Measurements from ENCODE around the gene BTBD9.

BTBD9 gene

DNA sequence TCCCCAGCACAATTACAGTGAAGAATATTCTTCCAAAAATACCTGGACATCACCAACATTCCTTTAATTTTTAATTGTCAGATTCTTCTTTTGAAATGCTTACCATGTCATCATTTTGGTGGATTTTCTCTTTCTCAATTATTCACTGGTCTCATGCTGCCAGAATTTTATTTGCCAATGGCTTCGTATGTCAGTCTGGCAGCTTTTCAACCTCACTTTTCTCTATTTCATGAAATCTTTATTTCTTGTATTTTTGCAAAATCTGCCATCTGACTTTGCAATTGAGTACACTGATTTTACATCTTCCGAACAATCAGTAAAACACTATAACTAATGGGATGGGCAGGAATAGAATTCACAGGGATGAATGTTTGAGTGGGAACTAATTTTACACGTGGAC lies 84.1 kb downstream of the BTBD9 start:
- no peak for DNase-seq (ENCODE audit: low read depth in 2 of 2)

DNA sequence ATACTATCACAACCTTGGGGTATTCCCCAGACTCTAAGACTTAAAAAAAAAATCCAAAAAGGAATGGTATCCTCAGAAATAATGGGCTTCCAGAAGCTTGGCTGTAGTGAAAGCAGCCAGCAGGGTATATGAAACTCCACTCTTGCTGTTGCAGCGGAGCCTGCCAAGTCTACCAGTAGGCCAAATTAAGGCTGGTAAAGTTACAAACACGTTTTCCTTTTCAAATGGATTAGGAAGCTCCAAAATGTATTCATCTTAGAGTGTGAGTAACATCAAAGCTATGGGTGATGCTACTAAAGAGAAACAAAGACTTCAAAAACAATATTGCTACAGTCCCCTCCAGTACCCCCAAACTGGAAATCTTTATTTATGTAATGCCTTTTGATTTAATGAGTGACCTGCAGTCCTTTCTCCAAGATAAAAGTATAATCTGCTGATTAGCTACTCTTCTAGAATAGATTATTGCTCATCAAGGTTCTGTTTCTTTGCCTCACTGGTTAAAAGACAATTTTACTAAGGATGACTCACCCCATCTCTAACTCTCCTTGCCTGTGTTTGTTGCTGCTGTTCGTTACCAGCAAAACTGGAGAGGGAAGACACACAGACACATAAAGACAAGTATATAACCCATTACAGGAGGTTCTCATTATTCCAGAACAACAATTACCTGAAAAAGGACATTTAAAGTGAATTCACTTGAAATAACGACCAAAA lies 84.9 kb downstream of the BTBD9 start:
- no peak for DNase-seq (ENCODE audit: low read depth in 2 of 2)

DNA sequence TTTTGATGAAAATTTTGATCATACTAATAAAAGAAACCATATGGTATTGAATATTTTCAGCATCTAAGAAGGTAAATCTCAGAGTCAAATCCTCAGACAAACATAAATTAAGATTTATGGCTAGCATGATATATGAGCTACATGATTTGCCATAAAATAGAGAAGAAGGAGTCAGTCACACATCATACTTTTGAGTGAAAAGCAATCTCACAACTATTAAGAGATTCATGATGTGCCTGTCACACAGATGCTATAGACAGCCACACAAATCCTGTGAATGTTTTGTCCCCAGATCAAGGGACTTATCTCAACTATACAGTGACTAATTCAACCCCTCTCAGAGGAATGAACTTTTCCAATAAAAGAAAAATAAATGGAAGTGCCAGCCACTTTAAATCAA lies 85.7 kb downstream of the BTBD9 start:
- DNase-seq (ENCODE audit: low read depth in 2 of 2), result no peak

DNA sequence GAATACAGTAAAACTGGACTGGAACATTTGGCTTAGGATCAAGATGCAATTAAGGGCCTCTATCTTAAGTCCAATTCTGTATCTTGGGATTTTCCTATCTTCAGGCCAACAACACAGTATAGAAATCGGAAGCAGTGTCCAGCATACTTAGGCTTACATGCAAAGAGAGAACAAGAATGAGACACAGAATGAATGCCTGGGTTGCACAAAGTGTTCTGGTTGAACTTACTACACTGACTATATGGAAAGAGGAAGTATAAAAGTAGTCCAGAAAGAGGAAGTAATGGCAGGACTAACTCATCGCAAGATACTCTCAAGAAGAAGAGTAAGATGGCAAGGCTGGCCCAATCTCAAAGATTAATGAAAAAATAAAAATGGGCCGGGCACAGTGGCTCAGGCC lies 87.6 kb downstream of the BTBD9 start:
- no peak for DNase-seq (ENCODE audit: low read depth in 2 of 2)

DNA sequence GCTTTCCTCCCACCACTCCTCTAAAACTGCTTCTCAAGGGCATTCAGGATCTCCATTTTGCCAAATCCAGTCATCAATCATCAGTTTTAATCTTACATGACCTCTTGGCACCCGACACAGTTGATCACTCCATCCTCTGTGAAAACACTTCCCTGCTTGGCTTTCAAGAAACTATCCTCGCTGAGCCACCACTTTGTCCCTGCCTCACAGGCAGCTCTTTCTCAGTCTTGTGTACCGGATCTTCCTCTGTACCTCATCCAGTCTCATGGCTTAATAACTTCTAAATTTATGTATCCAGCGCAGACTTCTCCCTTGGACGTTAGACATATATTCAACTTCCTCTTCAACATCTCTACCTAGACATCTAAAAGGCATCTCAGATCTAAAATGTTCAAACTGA lies 89.9 kb downstream of the BTBD9 start:
- no peak for DNase-seq (ENCODE audit: low read depth in 2 of 2)

DNA sequence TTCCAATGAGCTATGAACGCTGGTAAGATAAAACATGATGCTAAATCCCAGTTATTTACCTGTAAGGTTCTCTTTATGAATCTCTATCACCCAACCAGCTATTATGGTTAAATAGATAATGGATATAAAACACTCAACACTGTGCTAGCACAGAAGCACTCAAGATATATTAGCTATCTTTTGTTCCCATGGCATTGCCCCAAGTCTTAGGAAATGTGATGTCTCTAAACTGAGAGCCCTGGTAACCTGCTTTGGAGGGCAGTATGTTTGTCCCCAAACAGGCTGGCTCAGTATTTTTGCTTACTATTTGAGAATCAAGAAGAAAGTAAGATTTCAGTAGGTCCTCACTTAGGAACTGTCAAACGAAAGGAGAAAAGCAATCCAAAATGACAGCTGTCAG lies 90.5 kb downstream of the BTBD9 start:
- no peak for DNase-seq (ENCODE audit: low read depth in 2 of 2)

DNA sequence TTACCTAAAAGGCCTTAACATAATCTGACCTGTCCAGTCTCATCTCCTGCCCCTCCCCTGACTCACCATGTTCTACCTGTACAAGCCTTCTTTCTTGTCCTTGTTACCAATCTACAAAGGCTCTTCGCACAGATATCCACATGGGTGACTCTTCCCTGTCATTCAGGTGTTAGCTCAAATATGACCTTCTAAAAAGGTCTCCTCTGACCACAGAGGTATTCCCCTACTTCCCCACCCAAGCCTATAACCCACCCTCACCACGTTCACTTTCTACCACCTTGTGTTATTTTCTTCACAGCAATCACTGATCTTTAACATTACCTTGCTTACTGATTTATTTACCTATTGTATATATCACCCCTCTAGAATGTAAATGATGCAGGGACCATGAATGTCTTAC lies 96.7 kb downstream of the BTBD9 start:
- no peak for DNase-seq (ENCODE audit: low read depth in 2 of 2)

DNA sequence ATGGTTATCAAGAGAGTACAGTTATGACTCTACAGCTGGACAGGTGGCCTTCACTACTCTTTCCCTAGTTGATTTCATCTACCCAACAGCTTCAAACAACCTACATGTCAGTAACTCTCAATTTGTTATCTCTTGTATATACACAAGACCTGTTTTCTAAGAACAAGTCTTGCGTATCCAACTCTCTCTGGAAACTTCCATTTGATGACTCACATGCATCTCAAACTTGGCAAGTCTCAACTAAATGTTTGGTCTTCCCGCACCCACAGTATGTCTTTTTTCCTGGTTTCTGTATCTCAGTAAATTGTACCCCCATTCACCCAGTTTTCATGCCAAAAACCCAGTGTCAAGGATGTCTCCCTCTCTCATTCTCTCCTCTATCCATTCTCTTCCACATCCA lies 97.7 kb downstream of the BTBD9 start:
- no peak for DNase-seq (ENCODE audit: low read depth in 2 of 2)

DNA sequence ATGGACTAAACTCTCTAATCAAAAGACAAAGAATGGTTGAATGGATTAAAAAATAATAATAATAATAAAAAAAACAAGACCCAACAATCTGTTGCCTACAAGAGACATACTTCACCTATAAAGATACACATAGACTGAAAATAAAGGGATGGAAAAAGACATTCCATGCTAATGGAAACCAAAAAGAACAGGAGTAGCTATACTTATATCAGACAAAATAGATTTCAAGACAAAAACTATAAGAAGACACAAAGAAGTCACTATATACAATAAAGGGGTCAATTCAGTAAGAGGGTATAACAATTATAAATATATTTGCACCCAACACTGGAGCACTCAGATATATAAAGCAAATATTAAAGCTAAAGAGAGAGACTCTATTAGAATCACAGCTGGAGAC lies 106.7 kb downstream of the BTBD9 start:
- DNase-seq (ENCODE audit: low read depth in 2 of 2), result no peak

DNA sequence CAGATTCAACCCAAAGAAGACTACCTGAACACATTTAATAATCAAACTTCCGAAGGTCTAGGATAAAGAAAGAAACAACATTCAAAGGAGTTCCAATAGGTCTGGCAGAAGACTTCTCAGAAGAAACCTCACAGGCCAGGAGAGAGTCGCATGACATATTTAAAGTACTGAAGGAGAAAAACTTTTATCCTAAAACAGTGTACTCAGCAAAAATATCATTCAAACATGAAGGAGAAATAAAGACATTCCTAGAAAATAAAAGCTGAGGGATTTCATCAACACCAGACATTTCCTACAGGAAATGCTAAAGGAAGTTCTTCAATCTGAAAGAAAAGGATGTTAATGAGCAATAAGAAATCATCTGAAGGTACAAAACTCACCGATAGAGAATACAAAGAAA lies 108.6 kb downstream of the BTBD9 start:
- no peak for DNase-seq (ENCODE audit: low read depth in 2 of 2)

DNA sequence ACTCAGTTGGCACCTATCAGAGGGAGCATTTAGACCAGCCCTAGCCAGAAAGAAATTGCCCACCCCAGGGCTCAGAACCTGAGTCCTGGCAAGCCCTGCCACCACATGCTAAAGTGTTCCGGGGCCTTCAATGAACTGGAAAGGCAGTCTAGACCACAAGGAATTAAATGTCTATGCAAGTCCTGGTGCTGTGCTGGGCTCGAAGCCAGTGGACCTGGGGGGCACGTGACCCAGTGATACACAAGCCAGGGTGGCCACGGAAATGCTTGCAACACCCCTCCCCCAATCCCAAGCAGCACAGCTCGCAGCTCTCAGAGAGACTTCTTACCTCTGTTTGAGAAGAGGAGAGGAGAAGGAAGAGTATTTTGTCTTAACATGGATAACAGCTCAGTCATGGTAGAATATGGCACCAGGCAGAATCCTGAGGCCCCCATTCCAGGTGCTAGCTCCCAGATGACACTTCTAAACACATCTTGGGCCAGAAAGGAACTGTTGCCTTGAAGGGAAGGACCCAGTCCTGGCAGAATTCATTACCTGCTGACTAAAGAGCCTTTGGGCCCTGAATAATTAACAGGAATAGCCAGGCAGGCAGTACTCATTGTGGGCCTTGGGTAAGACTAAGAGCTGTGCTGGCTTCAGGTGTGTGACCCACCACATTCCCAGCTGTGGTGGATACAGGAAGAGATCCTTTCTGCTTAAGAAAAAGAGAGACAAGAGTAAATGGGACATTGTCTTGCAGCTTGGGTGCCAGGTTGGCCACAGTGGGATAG lies 111.3 kb downstream of the BTBD9 start:
- DNase-seq (ENCODE audit: low read depth in 2 of 2), result no peak

DNA sequence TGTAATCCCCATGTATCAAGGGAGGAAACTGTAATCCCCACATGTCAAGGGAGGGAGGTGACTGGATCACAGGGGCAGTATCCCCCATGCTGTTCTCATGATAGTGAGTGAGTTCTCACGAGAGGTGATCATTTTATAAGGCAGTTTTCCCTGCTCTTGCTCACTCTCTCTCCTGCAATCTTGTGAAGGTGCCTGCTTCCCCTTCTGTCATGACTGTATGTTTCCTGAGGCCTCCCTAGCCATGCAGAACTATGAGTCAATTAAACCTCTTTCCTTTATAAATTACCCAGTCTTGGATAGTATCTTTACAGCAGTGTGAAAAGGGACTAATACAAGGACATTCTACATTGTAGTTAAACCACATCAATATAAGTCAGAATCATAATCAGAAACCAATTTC lies 112.4 kb downstream of the BTBD9 start:
- DNase-seq (ENCODE audit: low read depth in 2 of 2), result no peak

DNA sequence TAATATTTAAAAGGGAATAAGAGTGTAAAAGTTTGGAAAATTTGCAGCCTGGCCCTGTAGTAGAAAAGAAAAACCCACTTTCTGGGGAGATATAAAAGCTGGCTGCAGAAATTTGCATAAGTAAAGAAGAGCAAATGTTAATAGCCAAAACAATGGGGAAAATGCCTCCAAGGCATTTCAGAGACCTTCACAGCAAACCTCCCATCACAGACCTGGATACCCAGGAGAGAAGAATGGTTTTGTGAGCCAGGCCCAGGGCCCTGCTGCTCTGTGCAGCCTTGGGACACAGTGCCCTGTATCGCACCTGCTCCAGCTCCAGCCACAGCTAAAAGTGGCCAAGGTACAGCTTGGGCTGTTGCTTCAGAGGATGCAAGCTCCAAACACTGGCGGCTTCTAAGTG lies 113.8 kb downstream of the BTBD9 start:
- no peak for DNase-seq (ENCODE audit: low read depth in 2 of 2)

DNA sequence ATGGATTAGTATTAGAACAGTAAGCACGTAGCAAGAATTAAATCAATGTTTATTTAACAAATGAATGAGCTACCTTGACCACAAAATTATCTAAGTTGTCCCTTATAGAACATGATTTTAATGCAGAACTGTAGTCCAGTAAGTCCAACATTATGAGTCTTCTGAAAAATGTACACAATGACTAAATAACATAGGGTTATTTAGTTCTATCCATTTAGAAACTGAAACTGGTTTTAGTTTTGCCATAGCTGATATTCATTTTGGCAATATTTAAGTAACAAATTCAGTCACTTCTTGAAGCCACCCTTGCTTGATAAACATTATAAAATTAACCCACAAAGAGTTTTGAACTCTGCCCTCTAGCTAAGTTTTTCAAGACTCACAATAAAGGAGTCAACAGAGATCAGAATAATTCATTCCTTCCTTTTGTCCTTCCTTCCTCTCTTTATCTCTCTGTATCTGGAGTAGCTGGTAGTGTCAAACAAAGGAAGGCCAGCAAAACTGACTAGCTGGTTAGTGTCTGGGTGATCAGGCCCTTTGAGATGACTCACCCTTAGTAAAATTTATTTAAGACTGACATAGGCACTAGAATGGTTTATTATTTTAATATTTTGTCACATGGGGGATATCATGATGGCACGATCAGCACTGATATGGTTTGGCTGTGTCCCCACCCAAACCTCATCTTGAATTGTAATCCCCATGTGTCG lies 115.1 kb downstream of the BTBD9 start:
- no peak for DNase-seq (ENCODE audit: low read depth in 2 of 2)

DNA sequence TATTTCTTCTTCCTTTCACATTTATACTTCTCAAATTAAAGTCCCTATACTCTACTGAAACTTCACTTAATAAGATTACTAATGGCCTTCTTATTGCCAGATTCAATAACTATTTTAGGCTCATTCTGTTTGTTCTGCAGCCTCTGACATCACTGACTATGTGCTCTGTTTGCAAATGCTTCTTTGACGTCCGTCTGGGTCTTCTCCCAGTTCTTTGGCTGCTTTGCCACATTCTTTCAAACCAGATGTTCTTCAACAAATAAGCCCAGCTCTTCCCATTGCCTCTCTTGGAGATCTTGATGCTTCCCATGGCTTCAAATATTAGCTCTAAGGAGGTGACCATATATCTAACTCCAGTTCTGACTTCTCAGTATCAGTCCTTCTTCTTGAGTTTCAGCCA lies 117.4 kb downstream of the BTBD9 start:
- no peak for DNase-seq (ENCODE audit: low read depth in 2 of 2)

DNA sequence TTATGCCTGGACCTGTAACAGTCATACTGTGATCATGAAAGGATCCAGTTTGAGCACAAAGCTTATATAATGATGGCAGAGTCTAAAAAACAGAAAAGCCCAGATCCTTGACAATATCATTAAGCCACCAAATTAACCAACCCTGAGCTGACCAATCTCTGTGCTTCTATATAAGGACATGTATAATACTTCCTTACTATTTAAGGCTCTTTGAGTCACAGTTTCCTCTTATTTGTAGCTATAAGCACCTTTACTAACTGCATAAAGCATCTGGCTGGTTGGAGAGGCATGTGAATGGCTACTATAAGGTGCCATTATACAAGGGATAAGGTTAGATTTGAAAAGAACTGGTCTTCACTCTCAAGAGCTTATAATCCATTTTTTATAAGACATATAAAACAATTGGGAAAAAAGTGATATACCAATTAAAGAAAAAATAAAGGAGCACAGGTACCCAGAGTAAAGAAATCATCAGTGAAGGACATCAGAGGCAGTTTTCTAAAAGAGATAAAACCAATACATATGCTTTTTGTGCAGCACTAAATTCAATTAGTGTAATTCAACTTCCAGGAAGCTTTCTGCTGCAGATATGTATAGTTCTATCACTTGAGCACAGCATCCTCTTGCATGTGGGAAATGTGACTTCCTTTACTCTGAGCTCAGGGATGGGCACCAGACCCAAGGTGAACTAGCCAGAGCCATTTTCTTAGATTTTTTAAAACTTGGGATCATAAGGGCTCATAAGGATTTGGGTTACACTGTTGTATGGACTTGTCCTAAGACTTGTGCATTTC lies 121.0 kb downstream of the BTBD9 start:
- no peak for DNase-seq (ENCODE audit: low read depth in 2 of 2)

DNA sequence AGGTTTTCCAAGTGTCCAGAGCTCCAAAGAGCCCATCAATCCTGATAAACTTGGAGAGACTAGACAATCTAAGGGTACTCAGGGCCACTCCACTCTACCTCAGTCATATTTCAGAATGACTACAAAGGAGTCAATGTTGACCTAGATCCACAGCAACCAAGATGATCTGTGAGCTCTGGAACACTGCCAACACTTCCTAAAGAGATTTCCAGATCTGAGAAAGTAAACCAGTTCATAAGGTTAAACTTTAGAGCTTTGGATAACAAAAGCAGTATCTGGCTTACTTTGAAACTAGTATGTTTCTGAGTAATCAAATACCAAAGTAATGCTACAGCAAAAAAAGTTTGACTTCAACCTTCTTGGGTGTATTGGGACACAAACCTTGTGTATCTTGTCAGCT lies 122.7 kb downstream of the BTBD9 start:
- DNase-seq (ENCODE audit: low read depth in 2 of 2), result no peak

DNA sequence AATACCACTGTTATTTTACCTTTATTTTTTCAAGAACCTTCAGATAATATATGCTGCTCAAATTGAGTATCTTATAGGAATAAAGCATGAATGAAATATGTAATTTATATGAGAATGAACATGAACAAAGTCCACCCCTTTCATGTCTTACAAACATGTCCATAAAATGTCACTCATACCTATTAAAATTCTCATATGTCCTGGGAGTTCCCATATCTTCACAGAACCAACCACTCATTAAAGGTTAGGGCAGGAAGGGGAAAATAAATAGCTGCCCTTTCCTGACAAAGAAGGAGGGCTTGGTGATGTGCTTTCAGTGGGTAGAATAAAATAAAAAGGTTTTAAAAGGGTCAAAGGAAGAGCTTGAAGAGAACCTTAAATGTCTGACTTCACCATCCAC lies 125.3 kb downstream of the BTBD9 start:
- no peak for DNase-seq (ENCODE audit: low read depth in 2 of 2)

DNA sequence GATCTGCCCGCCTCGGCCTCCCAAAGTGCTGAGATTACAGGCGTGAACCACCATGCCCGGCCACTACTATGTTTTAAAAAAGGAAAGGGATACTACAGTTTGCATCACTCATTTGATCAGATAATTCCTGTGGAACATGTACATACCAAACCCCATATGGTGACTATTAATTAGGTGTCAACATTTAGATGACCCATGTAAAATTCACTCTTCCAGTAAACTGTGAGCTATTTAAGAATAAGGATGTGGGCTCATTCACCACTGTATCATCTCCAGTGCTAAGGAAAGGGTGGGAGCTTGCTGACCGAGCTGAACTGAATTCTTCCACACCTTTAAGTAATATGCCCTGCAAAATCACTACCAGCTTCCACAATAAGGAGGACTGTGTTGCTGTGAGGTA lies 127.5 kb downstream of the BTBD9 start:
- no peak for DNase-seq (ENCODE audit: low read depth in 2 of 2)

DNA sequence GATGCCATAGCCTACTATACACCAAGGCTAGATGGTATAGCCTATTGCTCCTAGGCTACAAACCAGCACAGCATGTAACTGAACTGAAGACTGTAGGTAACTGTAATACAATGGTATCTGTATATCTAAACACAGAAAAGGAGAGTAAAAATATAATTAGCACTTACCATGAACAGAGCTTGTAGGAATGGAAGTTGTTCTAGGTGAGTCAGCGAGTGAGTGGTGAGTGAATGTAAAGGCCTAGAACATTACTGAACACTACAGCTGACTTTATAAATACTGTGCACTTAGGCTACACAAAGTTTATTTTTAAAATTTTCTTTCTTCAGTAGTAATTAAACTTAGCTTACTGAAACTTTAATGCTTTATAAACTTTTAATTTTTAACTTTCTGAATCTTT lies 129.5 kb downstream of the BTBD9 start:
- DNase-seq (ENCODE audit: low read depth in 2 of 2), result no peak

DNA sequence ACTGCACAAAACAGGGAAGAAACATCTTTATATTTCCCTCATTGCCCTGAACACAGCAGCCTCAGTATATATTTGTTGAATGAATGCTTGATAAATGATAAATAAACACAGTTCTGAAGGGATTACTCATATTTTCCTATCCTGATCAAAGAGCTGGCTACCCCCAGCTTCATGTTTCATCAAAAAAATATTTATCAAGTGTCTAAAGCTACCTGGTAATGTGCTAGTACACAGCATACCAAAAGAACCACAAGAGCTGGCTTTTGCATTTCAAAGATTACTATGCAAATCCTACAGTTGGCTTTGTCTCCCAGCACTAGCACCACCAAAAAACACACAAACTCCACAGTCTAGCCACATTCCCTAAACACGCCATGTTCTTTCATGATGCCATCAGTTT lies 130.0 kb downstream of the BTBD9 start:
- DNase-seq (ENCODE audit: low read depth in 2 of 2), result no peak

DNA sequence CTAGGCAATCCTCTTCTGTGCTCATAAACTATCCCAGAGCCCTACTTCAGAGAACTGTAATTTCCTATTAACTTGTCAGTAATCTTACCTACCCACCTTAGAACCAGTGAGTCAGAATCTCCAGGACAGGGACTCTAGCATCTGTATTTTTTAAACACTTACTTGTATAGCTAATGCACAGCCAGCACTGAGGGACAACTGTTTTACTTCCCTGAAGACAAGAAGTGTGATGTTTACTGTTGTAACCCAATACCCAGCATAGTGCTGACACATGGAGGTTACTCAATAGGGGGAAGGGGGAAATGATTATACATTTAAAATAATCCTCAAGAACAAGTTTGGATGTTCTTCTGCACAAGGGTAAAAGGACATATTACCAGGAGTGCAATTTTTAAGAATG lies 130.8 kb downstream of the BTBD9 start:
- DNase-seq (ENCODE audit: low read depth in 2 of 2), result no peak

Measured in stimulated activated CD8-positive, alpha-beta memory T cell treated with anti-CD3 and anti-CD28 coated beads, Interleukin-15, amount 100 ng/mL, for 4 hours (primary cell).